WTC11 (cell line): ENCODE measurements around the gene CAMK2D.

Experiments
- ELF4 ChIP-seq: sonication (generic); formaldehyde crosslinking; IDR thresholded peaks from 2 replicates; pipeline ENCODE4 v1.8.1; 2022; ENCODE audit warnings: low read depth, mild to moderate bottlenecking, moderate library complexity, missing genetic modification reagents
- IRF2 ChIP-seq: sonication (generic); formaldehyde crosslinking; IDR thresholded peaks from 2 replicates; pipeline ENCODE4 v1.8.0; 2022; ENCODE audit warnings: low read depth, missing genetic modification reagents, borderline replicate concordance
- NR1H2 ChIP-seq: sonication (generic); formaldehyde crosslinking; IDR thresholded peaks from 2 replicates; pipeline ENCODE4 v1.9.0; 2021; ENCODE audit warnings: mild to moderate bottlenecking, moderate library complexity, missing genetic modification reagents
- NR2C2 ChIP-seq: sonication (generic); formaldehyde crosslinking; IDR thresholded peaks from 2 replicates; pipeline ENCODE4 v1.8.0; 2022; ENCODE audit warnings: mild to moderate bottlenecking, missing genetic modification reagents
- TEAD1 ChIP-seq: sonication (generic); formaldehyde crosslinking; IDR thresholded peaks from 2 replicates; pipeline ENCODE4 v1.8.0; 2022; ENCODE audit warnings: mild to moderate bottlenecking, missing genetic modification reagents
- TF ChIP-seq, protein P1 (sequence below): fragments of 200-600 bp; IDR thresholded peaks from 2 replicates; pipeline ENCODE4 v1.8.0; 2022; ENCODE audit warnings: antibody characterized with exemption
- TF ChIP-seq, protein P2 (sequence below): sonication (generic); formaldehyde crosslinking; conservative IDR thresholded peaks from 2 replicates; pipeline ENCODE4 v1.8.1; 2023; ENCODE audit warnings: mild to moderate bottlenecking, low read depth, missing genetic modification reagents, moderate library complexity
- TF ChIP-seq, protein P3 (sequence below): sonication (generic); formaldehyde crosslinking; IDR thresholded peaks from 2 replicates; pipeline ENCODE4 v1.8.0; 2022; ENCODE audit warnings: mild to moderate bottlenecking, missing genetic modification reagents
- TF ChIP-seq, protein P4 (sequence below): sonication (generic); formaldehyde crosslinking; IDR thresholded peaks from 2 replicates; pipeline ENCODE4 v1.8.1; 2023; ENCODE audit warnings: mild to moderate bottlenecking, missing genetic modification reagents, moderate library complexity

DNA sequence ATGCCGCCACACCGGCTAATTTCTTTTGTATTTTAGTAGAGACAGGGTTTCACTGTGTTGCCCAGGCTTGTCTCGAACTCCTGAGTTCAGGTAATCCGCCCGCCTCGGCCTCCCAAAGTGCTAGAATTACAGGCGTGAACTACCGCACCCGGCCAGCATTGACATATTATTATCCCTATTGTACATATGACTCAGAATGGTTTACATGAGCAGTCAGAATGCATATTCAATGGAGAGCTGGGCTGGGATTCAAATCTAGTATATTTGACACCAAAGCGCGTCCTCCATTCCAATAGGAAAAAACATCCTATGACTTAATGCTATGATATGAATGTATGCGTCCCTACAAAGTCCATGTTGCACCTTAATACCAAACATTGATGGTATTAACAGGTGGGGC, 281.4 kb downstream of the CAMK2D start:
- TF ChIP-seq, protein P1, sequence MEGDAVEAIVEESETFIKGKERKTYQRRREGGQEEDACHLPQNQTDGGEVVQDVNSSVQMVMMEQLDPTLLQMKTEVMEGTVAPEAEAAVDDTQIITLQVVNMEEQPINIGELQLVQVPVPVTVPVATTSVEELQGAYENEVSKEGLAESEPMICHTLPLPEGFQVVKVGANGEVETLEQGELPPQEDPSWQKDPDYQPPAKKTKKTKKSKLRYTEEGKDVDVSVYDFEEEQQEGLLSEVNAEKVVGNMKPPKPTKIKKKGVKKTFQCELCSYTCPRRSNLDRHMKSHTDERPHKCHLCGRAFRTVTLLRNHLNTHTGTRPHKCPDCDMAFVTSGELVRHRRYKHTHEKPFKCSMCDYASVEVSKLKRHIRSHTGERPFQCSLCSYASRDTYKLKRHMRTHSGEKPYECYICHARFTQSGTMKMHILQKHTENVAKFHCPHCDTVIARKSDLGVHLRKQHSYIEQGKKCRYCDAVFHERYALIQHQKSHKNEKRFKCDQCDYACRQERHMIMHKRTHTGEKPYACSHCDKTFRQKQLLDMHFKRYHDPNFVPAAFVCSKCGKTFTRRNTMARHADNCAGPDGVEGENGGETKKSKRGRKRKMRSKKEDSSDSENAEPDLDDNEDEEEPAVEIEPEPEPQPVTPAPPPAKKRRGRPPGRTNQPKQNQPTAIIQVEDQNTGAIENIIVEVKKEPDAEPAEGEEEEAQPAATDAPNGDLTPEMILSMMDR, result no peak
- TF ChIP-seq ELF4, result no peak
- TF ChIP-seq IRF2 (CRISPR knock-in tag), result no peak
- no peak for TF ChIP-seq NR1H2 (CRISPR knock-in tag)
- TF ChIP-seq, protein P2, sequence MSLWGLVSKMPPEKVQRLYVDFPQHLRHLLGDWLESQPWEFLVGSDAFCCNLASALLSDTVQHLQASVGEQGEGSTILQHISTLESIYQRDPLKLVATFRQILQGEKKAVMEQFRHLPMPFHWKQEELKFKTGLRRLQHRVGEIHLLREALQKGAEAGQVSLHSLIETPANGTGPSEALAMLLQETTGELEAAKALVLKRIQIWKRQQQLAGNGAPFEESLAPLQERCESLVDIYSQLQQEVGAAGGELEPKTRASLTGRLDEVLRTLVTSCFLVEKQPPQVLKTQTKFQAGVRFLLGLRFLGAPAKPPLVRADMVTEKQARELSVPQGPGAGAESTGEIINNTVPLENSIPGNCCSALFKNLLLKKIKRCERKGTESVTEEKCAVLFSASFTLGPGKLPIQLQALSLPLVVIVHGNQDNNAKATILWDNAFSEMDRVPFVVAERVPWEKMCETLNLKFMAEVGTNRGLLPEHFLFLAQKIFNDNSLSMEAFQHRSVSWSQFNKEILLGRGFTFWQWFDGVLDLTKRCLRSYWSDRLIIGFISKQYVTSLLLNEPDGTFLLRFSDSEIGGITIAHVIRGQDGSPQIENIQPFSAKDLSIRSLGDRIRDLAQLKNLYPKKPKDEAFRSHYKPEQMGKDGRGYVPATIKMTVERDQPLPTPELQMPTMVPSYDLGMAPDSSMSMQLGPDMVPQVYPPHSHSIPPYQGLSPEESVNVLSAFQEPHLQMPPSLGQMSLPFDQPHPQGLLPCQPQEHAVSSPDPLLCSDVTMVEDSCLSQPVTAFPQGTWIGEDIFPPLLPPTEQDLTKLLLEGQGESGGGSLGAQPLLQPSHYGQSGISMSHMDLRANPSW (CRISPR knock-in tag), result no peak
- no peak for TF ChIP-seq NR2C2
- TF ChIP-seq, protein P3, sequence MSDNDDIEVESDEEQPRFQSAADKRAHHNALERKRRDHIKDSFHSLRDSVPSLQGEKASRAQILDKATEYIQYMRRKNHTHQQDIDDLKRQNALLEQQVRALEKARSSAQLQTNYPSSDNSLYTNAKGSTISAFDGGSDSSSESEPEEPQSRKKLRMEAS (CRISPR knock-in tag), result no peak
- TF ChIP-seq, protein P4, sequence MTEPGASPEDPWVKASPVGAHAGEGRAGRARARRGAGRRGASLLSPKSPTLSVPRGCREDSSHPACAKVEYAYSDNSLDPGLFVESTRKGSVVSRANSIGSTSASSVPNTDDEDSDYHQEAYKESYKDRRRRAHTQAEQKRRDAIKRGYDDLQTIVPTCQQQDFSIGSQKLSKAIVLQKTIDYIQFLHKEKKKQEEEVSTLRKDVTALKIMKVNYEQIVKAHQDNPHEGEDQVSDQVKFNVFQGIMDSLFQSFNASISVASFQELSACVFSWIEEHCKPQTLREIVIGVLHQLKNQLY (CRISPR knock-in tag), result no peak
- TF ChIP-seq TEAD1 (CRISPR knock-in tag), result no peak
